HG03045 (cell line): Measurements from ENCODE around the gene WDR1.

ENCODE experiments used
- ATAC-seq: cut with Tn5 transposase; IDR thresholded peaks from one replicate; pipeline ENCODE4 v1.9.1; 2021; ENCODE audit warnings: mild to moderate bottlenecking, moderate library complexity; ENCODE audit not compliant: unreplicated experiment

Gene WDR1

DNA sequence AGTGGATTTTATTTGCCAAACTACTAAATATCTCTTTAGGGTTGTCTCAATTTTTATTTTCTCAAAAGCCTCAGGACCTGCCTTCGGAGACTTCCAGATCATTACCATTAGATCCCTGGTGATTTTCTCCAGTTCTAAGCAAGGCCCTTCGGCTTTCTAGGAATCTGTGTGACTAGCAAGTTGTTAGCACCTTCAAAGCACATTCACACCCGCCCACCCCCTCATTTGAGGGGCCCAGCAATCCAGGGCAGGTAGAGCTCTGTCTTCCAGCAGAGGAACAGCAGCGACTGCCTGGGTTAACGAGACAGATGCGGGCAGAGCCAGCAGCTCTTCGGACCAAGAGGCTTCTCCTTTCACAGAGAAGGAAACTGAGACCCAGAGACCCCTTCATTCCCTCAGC is 2.0 kb downstream of the WDR1 start:
- ATAC-seq = no peak

DNA sequence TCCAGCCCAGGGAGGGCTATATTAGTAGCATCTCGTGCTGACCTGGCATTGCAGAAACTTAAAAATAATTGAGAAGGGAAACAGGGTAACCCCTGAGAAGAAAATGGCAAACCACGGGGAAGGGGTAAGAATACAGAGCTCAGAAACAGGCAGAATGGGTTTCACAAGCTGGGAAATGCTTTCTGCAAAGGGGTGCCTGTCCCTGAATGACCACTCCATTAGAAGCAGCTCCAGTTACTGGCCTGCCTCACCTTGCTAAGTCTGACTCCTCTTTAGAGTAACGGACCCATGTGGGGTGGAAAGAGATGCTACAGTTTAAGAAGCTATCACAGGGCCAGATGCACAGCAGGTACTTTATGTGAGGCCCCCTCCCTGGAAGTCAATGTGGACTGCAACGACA is 2.5 kb downstream of the WDR1 start:
- ATAC-seq = no peak

DNA sequence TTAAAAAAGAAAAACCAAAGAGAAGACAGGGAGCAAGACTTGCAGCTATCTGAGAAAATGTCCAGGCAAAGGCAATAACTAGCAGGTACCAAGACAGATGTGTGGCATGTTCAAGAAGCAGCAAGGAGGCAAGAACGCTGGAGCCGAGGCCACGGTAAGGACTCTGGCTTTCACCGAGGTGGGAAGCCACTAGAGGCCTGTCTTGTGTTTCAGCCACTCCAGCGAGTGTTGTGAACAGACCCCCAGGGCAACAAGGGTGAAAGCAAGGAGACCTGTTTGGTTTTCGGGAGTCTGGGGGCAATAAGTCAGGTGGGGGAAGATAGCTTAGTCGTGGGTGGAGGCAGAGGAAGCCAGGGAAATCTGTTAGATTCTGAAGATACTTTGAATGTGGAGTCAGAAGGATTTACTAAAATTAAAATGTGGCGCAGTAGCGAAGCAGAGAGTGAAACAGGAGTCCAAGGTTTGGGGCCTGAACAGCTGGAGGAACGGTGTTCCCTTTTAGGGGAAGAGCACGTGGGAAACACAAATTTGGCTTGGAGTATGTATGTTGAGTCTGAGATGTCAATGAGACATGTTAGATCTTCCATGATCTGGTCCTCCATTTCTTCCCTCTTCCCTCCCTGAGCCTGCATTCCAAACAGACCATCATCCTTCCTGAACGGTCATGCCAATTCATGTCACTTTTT is 3.1 kb downstream of the WDR1 start:
- no peak for ATAC-seq

DNA sequence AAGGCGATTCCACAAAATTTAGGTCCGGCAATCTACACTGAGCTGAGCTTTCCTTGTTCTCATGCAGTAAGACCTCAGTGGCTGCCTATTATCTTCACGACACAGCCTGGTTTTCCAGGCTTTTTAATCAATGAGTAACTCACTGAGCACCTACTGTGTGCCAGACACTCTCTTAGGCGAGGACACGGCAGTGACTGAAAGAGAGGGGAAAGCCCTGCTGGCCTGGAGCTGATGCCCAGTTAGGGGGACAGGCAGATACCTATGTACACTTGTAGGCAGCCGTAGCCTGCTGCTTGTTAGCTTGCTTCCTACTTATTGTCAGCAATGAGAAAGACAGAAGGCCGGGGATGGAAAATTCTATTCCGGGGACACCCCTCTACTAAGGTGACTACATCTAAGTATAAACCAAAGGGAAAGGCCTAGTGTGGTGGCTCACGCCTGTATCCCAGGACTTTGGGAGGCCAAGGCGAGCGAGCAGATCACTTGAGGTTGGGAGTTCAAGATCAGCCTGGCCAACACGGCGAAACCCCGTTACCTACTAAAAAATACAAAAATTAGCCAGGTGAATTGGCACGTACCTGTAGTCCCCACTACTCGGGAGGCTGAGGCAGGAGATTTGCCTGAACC is 3.8 kb downstream of the WDR1 start:
- no peak for ATAC-seq

DNA sequence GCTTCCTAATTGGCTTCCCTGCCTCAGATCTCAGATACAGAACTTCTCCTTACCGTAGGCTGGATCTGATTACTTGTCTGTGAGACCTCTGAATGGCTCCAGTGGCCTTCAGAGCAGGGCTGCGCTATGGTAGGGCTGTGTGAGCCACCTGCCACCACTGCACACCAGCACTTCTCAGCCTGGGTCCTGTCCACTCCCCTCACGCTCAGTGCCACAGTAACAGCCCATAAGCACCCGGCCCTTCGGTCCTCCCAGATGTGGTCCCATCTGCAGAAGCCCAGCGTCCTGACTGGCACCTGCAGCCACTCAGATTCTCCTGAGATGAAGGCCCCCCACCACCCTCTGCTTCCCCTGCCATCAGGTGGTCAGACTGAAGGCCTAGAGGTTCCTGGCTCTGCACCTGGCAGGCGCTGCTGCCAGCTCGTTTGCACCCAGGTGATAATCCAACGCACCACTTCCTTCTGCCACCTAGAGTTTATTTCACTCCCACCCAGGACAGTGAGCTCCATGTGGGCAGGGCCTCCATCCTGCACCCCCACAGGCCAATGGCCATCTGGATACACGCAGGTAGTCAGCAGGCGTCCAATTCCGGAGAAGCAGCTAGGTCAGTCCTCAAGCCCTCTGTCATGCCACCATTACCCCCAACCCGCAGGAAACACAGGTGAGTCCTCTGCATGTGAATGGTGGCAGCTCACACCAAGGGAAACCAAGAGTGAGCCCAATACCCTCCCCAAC is 5.4 kb downstream of the WDR1 start:
- ATAC-seq = no peak

DNA sequence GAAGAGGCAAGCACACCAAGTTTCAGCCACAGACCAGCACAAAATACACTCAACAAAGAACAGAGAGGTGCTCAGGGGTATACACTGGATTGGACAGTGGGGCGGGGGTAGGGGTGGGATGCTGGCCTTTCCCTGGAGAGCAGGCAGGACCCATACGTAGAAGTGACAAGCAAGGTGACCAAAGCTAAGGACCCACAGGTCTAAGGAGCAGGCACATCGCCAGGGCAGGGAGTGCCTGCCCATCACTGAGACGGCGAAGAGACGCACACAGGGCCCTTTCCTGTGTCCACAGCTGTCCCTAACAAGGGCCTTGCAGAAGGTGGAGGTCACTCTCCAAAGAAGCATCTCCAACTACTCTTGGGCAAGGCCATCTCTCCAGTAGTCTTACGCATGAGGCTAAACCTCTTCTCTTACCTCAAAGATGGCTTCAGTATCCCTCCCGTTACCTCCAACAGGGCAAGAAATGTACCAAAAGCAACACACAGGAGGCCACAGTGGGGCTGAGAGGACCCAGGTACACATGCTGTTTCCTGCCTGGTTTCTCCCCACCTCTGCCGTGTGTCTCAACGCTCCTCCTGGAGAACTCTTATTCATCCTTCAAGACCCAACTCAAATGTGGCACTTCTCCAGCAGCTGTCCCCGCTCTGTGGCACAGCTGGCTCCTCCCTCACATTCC is 6.5 kb downstream of the WDR1 start:
- no peak for ATAC-seq

DNA sequence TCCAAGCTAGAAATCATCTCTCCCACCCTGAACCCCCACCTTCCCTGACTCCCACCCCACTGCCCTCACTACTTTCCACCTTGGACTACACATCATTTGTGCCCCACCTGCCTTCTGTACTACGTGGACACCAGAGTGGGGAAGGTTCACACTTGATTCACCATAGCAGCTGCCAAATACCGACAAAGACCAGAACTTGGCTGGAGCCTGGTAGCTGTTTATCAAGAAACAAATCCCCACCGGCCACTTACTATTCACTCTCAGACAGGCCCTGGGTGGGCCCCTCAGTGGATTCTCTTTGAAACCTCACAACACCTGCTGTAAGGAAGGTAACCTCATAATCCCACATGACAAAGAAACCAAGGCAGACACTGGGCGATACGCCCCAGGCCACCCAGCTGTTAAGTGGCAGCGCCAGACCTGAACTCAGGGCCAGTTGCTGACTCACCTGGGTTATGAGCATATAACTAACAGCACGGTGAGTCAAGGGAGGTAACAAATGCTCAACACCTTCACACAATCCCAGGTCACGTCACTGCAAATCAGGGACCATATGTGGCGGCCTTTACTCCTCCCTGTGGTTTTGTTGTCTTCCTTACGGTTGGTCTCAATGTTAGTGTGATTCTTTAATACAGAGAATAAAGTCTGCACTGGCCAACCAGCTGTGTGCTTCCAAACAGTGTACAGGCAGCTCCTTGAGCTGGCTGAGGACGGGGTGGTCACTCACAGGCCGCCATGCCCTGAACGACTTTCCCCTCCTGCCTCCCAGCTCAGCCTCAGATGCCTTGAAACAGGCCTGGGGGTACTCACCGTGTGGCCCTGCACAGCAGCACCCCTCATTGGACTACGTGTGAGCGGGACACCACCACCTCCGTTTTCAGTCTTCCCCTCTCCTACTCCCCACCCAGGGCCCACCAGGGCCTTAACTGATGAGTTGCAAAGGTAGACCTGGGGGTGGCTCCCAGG is 7.5 kb downstream of the WDR1 start:
- ATAC-seq = no peak

DNA sequence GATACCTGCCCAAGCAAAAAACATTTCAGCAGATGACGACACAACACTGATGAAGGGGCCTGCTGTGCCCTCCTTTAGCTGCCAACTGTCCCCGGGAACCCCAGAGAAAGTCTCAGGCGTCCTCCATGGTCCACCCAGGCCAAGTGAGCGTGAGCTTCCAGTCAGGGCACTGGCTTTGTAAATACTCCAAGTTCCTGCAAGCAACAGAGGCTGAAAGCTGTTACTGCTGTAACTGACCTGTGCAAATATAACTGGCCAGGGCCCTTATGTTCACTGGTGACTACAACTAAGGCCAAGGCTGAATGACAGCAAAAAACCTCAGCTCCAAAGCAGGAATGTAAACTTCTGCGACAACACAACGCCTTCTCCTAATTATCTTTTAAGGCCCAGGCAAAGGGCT is 8.2 kb downstream of the WDR1 start:
- ATAC-seq = no peak

DNA sequence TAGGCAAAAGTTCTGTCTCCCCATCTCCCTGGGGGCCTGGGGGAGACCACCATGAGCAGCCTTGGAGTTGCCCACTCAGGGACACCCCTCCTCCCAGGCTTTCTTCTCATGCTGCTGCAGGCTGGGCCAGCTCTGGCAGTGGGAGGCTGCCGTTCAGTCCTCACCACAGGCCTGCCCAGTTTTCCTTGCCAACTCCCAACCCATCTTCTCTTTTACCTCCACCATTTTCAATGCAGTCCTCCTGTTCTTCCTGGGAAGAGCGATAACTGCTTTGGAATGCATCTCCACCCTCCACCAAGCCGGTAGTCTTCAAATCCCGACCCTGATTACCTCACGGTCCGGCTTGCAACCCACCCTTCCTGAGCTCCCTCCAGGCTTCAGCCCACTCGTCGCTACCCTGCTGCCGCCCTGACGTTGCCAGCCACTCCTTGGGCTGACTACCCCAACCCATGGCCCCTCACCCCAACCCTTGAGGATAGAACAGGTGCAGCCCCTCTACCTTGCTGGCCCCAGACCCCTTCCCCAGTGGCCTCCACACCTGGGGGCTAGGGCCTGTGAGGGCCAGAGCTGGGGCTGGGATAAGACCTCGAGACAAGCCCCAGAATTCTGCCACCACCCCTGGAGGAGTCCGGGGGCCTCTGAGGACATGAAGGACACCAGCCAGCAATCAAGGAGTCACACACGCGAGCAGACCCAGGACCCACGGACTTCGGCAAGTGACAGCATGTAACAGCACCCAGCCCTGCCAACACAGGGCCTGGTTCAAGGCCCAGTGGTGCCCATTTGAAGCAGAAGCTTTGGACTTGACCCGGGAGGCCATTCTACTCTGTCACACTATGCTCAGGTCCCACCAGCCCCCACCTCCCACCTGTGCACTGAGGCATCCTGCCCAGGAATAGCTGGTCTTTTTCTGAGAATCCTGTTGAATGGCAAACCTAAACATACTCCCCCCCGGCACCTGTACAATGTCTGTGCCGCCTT is 9.2 kb downstream of the WDR1 start:
- ATAC-seq = no peak

DNA sequence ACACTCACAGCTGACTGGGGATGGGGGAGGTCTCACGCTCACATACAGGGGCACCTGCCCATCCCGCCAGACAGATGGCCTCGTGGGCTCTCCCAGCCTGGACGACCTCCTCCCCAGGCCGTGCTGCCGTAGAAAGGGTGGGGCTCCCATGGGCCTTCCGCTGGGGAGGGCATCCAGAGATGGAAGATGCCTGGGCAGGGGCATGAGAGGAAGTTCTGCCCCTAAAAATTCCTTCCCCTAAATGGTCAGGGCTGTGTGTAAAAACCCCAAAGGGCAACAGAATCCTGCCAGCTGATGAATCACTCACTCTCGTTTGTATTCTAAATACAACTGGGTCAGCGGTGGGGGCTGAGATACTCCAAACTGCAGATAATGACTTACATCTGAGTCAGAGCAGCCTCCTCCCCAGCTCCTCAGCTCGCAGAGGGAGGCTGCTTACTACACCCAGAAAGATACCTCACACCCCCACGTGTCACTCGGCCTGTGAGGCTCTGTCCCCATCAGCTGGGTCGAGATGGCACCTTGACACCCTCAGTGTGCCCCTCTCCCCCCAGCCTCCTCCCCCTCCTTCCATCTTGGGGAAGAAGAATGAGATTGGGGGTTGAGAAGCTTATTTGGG is 10.1 kb downstream of the WDR1 start:
- no peak for ATAC-seq

DNA sequence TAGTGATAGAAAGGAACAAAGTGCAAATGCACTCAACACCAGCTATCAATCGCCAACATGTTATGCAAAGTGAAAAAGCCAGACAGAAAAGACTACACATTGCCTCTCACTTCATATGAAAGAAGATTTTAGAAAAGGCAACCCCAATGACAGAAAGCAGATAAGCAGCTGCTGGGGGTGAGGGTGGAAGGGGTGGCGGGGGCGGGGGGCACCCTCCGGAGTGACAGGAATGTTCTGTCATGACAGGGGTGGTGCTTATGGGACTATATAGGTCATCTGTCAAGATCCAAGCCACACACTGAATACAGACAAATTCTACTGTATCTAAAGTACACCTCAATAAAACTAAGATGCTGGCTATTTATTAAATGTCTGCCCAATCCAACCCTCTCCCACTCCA is 10.7 kb downstream of the WDR1 start:
- ATAC-seq = no peak

DNA sequence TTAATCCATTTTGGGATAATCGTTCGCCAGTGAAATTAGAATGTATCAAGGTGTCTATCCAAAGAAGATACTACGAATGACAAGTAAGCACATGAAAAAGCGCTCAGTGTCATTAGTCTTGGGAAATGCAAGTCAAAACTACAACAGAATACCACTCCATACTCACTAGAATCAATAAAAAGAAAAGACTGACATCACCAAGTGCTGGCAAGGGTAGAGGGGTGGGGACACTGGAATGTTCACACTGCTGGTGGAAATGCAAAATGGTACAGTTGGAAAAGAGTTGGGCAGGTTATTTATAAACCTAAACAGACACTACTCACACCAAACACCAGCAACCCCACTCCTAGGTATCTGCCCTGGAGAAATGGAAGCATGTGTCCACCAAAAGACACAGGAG is 11.2 kb downstream of the WDR1 start:
- ATAC-seq = no peak

DNA sequence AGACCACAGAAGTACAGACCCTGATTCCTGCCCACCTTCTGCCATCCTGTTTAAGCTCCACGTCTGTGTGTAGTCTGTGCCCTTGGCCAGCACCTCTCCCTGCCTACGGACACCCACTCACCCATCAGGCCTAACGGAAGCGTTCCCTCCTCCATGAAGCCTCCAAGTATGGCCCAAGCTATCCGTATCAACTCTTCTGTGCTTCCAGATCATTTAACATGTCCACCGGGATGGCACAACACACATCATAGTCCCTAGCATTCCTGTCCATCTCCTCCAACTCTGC is 11.7 kb downstream of the WDR1 start:
- ATAC-seq = no peak

DNA sequence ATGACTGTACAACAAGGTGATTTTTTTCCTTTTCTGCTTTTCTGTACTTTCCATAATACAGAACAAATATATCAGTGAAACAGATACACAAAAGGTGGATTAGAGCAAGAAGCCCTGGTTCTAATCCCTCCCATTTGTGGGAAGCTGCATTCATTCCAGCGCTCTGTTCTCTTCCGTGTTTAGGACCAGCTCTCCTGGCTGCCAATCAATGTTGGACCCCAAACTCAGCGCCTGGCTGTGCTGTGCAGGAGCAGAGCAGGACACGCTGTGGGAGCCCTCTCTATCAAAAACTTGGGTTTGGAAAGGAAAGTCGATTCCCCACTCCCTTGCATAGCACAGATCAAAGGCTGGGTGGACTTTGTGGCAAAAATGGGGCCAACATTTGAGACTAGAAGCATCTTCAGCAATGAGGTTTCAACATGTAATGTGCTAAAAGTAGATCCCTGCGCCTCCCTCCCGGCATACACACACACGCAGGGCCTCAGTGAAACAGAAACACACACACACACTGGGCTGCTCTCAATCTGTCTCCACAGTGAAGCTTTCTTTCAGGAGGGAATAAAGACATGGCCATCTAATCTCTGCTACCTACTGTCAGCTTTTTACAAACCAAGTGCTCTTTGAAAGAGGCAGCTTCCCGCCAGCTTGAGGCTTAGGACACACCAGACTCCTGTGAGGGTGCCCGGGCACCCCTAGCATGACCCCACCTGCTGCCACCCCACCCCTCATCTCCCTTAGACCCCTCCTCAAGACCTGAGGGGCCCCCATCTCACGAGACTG is 12.2 kb downstream of the WDR1 start:
- ATAC-seq = no peak

DNA sequence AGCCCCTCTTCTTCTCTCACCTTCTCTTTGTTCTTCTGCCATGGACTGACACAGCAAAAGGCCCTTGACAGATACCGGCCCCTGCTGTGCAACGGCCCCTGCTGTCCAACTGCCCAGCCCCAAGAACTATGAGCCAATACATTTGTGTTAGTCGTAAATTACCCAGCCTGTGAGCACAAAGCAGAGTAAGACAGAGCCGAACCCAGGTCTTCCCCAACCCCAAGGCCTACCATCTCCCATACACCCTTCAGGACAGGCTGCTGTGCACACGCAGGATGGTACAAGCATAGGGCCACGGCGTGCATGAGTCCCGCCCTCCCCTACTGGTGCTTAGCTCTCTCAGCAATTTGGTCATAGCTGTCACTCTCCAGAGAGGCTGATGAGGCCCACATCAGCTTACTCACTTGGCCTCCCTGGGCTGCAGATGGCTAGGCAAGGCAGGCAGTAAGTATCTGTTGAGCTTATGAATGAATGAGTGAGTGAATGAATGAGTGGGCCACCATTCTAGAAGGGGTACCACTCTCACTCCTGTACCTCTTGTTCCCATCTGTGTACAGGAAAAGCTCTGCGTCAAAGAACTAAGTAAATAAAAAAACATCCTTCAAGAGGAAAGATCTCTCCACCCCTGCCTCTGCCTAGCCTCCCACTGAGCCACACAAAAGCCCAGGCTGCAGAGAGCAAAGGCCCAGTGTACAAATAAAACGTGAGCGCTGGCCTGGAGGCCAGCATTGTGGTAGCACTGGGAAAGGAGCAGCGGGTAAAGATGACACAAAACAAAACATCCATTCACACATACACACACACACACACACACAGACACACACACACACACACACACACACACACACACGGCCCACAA is 13.9 kb downstream of the WDR1 start:
- no peak for ATAC-seq

DNA sequence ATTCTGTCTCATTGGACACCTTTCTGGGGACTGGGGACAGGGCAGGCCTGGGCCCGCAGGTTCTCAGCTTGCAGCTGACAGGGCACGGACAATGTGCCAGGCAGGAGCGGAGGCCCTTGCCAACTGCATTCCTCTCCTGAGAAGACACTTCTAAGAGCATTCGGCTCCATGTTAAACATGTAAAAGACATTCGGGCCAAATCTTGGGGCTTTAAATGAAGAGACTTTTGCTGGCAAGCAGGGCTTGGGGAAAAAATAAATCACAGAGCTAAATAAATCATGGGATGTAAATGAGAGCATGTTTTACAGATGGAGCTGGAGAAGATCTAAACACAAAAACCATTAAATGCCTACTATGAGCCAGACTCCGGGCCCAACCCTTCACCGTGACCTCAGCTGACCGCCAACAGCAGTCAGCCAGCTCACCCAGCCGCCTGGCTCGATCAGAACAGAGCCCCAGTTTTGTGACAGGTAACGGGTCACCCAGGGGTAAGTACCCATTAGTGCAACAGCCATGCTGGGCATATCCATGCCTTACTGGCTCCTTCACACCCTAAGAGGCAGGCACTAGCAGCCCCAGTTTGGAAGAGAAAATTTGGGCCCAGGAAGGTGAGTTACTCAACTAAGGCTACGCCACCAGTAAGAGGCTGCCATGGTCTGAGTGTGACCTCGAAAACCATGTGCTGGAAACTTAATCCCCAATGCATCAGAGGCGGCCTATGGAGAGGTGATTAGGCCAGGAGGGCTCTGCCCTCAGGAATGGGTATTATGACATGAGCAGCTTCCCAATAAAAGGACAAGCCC is 14.7 kb downstream of the WDR1 start:
- ATAC-seq = no peak

DNA sequence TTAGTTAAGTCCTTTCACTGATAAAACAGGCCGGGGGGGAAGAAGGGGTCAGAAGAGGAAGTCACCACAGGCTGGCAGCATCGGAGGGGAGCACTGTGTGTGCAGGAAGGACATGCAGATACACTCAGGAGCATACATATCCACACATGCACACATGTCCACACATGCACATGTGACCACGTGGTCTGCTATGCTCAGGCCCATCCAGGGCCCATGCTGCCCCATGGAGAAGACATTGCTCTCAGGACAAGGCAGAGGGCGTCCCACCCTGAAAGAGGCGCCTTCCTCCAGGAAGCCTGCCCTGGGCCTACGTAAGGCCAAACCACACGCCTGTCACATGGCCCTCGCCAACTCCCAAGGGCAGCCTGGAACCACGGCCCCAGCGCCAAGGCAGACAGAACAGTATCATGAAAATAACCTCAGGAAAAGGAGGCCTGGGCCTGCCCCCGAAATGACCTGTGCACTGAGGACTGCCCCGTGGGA is 15.8 kb downstream of the WDR1 start:
- ATAC-seq = no peak
